Suprapubic skin (tissue), 4 donors: Measurements from ENCODE around the gene KLHL25. TPM values are rescaled to one million over a fixed set of nuclear protein-coding genes. Genes with fewer than 3 reads are reported as not detected.

Source experiments
- DNase-seq, 2 donors: peaks; one replicate each; pipeline ENCODE4 v3.0.0-alpha.2; 2019; ENCODE audit warnings: low spot score in 2 of 2
- H3K27ac ChIP-seq: fragments of 200-600 bp; sonication (generic); one replicate; pipeline ENCODE4 v1.5.1; 2019
- H3K27me3 ChIP-seq: fragments of 200-600 bp; sonication (generic); one replicate; pipeline ENCODE4 v1.5.1; 2019
- H3K36me3 ChIP-seq: fragments of 200-600 bp; sonication (generic); one replicate; pipeline ENCODE4 v1.5.1; 2019
- H3K4me1 ChIP-seq: fragments of 200-600 bp; sonication (generic); one replicate; pipeline ENCODE4 v1.5.1; 2019
- H3K4me3 ChIP-seq: fragments of 200-600 bp; sonication (generic); one replicate; pipeline ENCODE4 v1.5.1; 2019; ENCODE audit warnings: mild to moderate bottlenecking
- H3K9me3 ChIP-seq: fragments of 200-600 bp; sonication (generic); one replicate; pipeline ENCODE4 v1.5.1; 2019
- CTCF ChIP-seq, 2 donors: fragments of 200-600 bp in 1 of 2; fragments of 450-650 bp in 1 of 2; sonication (generic) in 1 of 2; IDR thresholded peaks; one replicate each; pipeline ENCODE4 v1.5.1; 2016 to 2019; ENCODE audit warnings: antibody characterized with exemption in 2 of 2, mild to moderate bottlenecking in 1 of 2, moderate library complexity in 1 of 2
- EP300 ChIP-seq: sonication (generic); formaldehyde crosslinking; IDR thresholded peaks from one replicate; pipeline ENCODE4 v1.6.1; 2017; ENCODE audit warnings: antibody characterized with exemption
- POLR2A ChIP-seq, 2 donors: fragments of 450-650 bp; IDR thresholded peaks; one replicate each; pipeline ENCODE4 v1.6.1; 2017; ENCODE audit warnings: antibody characterized with exemption in 2 of 2, mild to moderate bottlenecking in 2 of 2, moderate library complexity in 2 of 2
- POLR2AphosphoS5 ChIP-seq, 3 donors: sonication (generic); formaldehyde crosslinking; IDR thresholded peaks; one replicate each; pipeline ENCODE4 v1.6.1; 2017; ENCODE audit warnings: antibody characterized with exemption in 3 of 3
- WGBS: methylation state at CpG from one replicate; pipeline ENCODE4 v1.1.5; 2018; 5-methylcytosine and 5-hydroxymethylcytosine counted together
- total RNA-seq, 4 donors: library from RNA; depleted of rRNA; stranded (reverse); fragments of >200 nt; gene quantifications; one replicate each; pipeline ENCODE4 v1.1.0, GENCODE V29; 2016

The KLHL25 gene
- total RNA-seq, 4 donors from 2014 or later: 14.4 to 24.8 (median 18.5) TPM

GRCh38 chr15:85750319-85751290, 44.1 kb downstream of the KLHL25 start:
- Histone ChIP-seq H3K36me3 (peaks cover 33% of the 10 kb centered on the region), H3K4me3 (peak overlapping the region; percentile 23), H3K9me3 (no peaks in the 10 kb centered on the region), H3K27me3 (no peaks in the 10 kb centered on the region), H3K4me1 (peaks cover 62% of the 10 kb centered on the region), H3K27ac (peak overlapping the region; percentile 24)
- DNase-seq: peak in 1 of 2 donors; percentile 81
- no peak for TF ChIP-seq POLR2A (IDR thresholded peaks at IDR 0.05)
- TF ChIP-seq POLR2AphosphoS5 (IDR thresholded peaks at IDR 0.05): no peak
- no peak for TF ChIP-seq CTCF (IDR thresholded peaks at IDR 0.05)
- TF ChIP-seq EP300: no peak
- WGBS: 22% methylated on average over 24 of the region's 27 CpGs

- peaks cover 55% of the 10 kb centered on the region for H3K4me1 ChIP-seq
- H3K36me3 ChIP-seq: peaks cover 44% of the 10 kb centered on the region
- H3K9me3 ChIP-seq: no peaks in the 10 kb centered on the region
- H3K4me3 ChIP-seq: peak overlapping the region; percentile 23
- H3K27ac ChIP-seq: peak overlapping the region; percentile 24
- peak in 1 of 2 donors; percentile 69 for DNase-seq
- no peaks in the 10 kb centered on the region for H3K27me3 ChIP-seq
- TF ChIP-seq CTCF (IDR thresholded peaks at IDR 0.05) (no peak), EP300 (no peak), POLR2AphosphoS5 (IDR thresholded peaks at IDR 0.05) (no peak), POLR2A (IDR thresholded peaks at IDR 0.05) (no peak)
- 37% methylated on average over 18 of the region's 21 CpGs for WGBS
These were observed 45.2 kb downstream of the KLHL25 start for GRCh38 chr15:85749261-85750151.

GRCh38 chr15:85748729-85749128, 46.0 kb downstream of the KLHL25 start:
- no peak for TF ChIP-seq POLR2A (IDR thresholded peaks at IDR 0.05)
- TF ChIP-seq EP300: no peak
- TF ChIP-seq POLR2AphosphoS5 (IDR thresholded peaks at IDR 0.05): no peak
- no peak for TF ChIP-seq CTCF (IDR thresholded peaks at IDR 0.05)
- H3K4me1 ChIP-seq: peaks cover 50% of the 10 kb centered on the region
- 72% methylated on average over 11 of the region's 11 CpGs for WGBS

GRCh38 chr15:85748176-85748575, 46.5 kb downstream of the KLHL25 start:
- no peak for TF ChIP-seq EP300
- TF ChIP-seq CTCF (IDR thresholded peaks at IDR 0.05): no peak
- TF ChIP-seq POLR2AphosphoS5 (IDR thresholded peaks at IDR 0.05): no peak
- TF ChIP-seq POLR2A (IDR thresholded peaks at IDR 0.05): no peak
- DNase-seq: no peak
- Histone ChIP-seq H3K36me3 (peaks cover 57% of the 10 kb centered on the region), H3K27ac (no peak overlapping the region), H3K27me3 (no peaks in the 10 kb centered on the region), H3K4me3 (no peak overlapping the region), H3K4me1 (peaks cover 46% of the 10 kb centered on the region), H3K9me3 (no peaks in the 10 kb centered on the region)
- 84% methylated on average over 9 of the region's 9 CpGs for WGBS

More at GRCh38 chr15:85748729-85749128, 46.0 kb downstream of the KLHL25 start:
- H3K27ac ChIP-seq: no peak overlapping the region
- no peak overlapping the region for H3K4me3 ChIP-seq
- H3K9me3 ChIP-seq: no peaks in the 10 kb centered on the region
- no peaks in the 10 kb centered on the region for H3K27me3 ChIP-seq
- DNase-seq: peak in 1 of 2 donors; percentile 61
- H3K36me3 ChIP-seq: peaks cover 52% of the 10 kb centered on the region
